OCI-LY1 (cell line): ENCODE measurements around the gene C1QTNF2.

ENCODE experiments used
- H2AFZ ChIP-seq: fragments of 200-600 bp; sonication (generic), shearing (Covaris generic); 2 replicates; pipeline ENCODE4 v1.6.0; 2014; ENCODE audit warnings: antibody characterized with exemption, mild to moderate bottlenecking, low read length
- H3F3A ChIP-seq: fragments of 200-600 bp; sonication (generic), shearing (Covaris generic); 2 replicates; pipeline ENCODE4 v1.6.0; 2014; ENCODE audit warnings: mild to moderate bottlenecking, antibody characterized with exemption, low read length, moderate library complexity; ENCODE audit not compliant: insufficient read depth
- H3K27ac ChIP-seq: fragments of 200-600 bp; sonication (generic); 2 replicates; pipeline ENCODE4 v1.5.1; 2014; ENCODE audit warnings: low read length, mixed run types, mild to moderate bottlenecking, low read depth; ENCODE audit not compliant: poor library complexity, severe bottlenecking
- H3K27me3 ChIP-seq: fragments of 200-600 bp; sonication (generic); 2 replicates; pipeline ENCODE4 v1.6.0; 2014; ENCODE audit warnings: antibody characterized with exemption, mild to moderate bottlenecking, low read length, moderate library complexity; ENCODE audit not compliant: insufficient read depth
- H3K36me3 ChIP-seq: fragments of 200-600 bp; sonication (generic); 2 replicates; pipeline ENCODE4 v1.6.1; 2014; ENCODE audit warnings: mild to moderate bottlenecking, antibody characterized with exemption, low read length, moderate library complexity, mixed read lengths; ENCODE audit not compliant: insufficient read depth
- H3K4me1 ChIP-seq: fragments of 200-600 bp; sonication (generic); 2 replicates; pipeline ENCODE4 v1.5.1; 2014; ENCODE audit warnings: mild to moderate bottlenecking, low read length, moderate library complexity; ENCODE audit not compliant: insufficient read depth, severe bottlenecking
- H3K4me2 ChIP-seq: fragments of 200-600 bp; sonication (generic), shearing (Covaris generic); 2 replicates; pipeline ENCODE4 v1.6.1; 2014; ENCODE audit warnings: low read length
- H3K4me3 ChIP-seq: fragments of 200-600 bp; sonication (generic); 2 replicates; pipeline ENCODE4 v1.5.1; 2014; ENCODE audit warnings: low read length, low read depth, mild to moderate bottlenecking, mixed read lengths; ENCODE audit not compliant: poor library complexity, severe bottlenecking
- H3K79me2 ChIP-seq: fragments of 200-600 bp; shearing (Covaris generic); 2 replicates; pipeline ENCODE4 v1.6.1; 2016; ENCODE audit warnings: mixed run types, low read length, mixed read lengths; ENCODE audit not compliant: insufficient read depth
- H3K9ac ChIP-seq: fragments of 200-600 bp; sonication (generic), shearing (Covaris generic); 2 replicates; pipeline ENCODE4 v1.6.1; 2014; ENCODE audit warnings: mild to moderate bottlenecking, low read length, mixed read lengths
- H3K9me2 ChIP-seq: fragments of 200-600 bp; sonication (generic), shearing (Covaris generic); 2 replicates; pipeline ENCODE4 v1.6.1; 2014; ENCODE audit warnings: low read depth, mild to moderate bottlenecking, low read length, mixed read lengths
- H3K9me3 ChIP-seq: fragments of 200-600 bp; shearing (Covaris generic); 2 replicates; pipeline ENCODE4 v1.6.1; 2014; ENCODE audit warnings: low read length, mixed read lengths
- H4K20me1 ChIP-seq: fragments of 200-600 bp; sonication (generic), shearing (Covaris generic); 2 replicates; pipeline ENCODE4 v1.6.0; 2016; ENCODE audit warnings: mild to moderate bottlenecking, low read length; ENCODE audit not compliant: insufficient read depth
- CTCF ChIP-seq: fragments of 200-600 bp; sonication (generic), shearing (Covaris generic); IDR thresholded peaks from 2 replicates; pipeline ENCODE4 v1.5.1; 2017; ENCODE audit warnings: mild to moderate bottlenecking, antibody characterized with exemption, low read length, moderate library complexity, mixed read lengths
- EZH2 ChIP-seq: fragments of 200-600 bp; sonication (generic), shearing (Covaris generic); IDR thresholded peaks from 2 replicates; pipeline ENCODE4 v1.8.0; 2017; ENCODE audit warnings: borderline replicate concordance, mixed run types, mild to moderate bottlenecking, antibody characterized with exemption, low read length, moderate library complexity, mixed read lengths

The C1QTNF2 gene

GRCh38 chr5:160353379-160353778, 17.0 kb downstream of the C1QTNF2 start:
- TF ChIP-seq CTCF (no peak), EZH2 (no peak)
- H3K36me3 ChIP-seq, result no peaks in the 10 kb centered on the region
- H3K9me3 ChIP-seq, result no peaks in the 10 kb centered on the region

GRCh38 chr5:160352308-160352707, 18.1 kb downstream of the C1QTNF2 start:
- H3K36me3 ChIP-seq, result no peaks in the 10 kb centered on the region
- no peak overlapping the region for H3K4me3 ChIP-seq
- peaks cover 4% of the 10 kb centered on the region; the same call in 1 of the 2 replicates for H3K27me3 ChIP-seq
- no peak overlapping the region for H3K27ac ChIP-seq
- no peaks in the 10 kb centered on the region for H3K4me1 ChIP-seq
- no peaks in the 10 kb centered on the region for H3K9me3 ChIP-seq
- TF ChIP-seq CTCF (no peak), EZH2 (no peak)
- no peaks in the 10 kb centered on the region for H3K79me2 ChIP-seq
- H3K9me2 ChIP-seq, result no peaks in the 10 kb centered on the region
- H3K9ac ChIP-seq, result no peak overlapping the region
- no peaks in the 10 kb centered on the region for H3F3A ChIP-seq
- H2AFZ ChIP-seq, result no peak overlapping the region
- H3K4me2 ChIP-seq, result no peak overlapping the region
- H4K20me1 ChIP-seq, result no peaks in the 10 kb centered on the region

More at GRCh38 chr5:160353379-160353778, 17.0 kb downstream of the C1QTNF2 start:
- Histone ChIP-seq H3K27me3 (peaks cover 4% of the 10 kb centered on the region; the same call in 1 of the 2 replicates), H4K20me1 (no peaks in the 10 kb centered on the region), H3K4me3 (no peak overlapping the region), H3K4me2 (no peak overlapping the region), H2AFZ (no peak overlapping the region), H3K79me2 (no peaks in the 10 kb centered on the region), H3K9ac (no peak overlapping the region), H3K4me1 (no peaks in the 10 kb centered on the region), H3K27ac (no peak overlapping the region), H3F3A (no peaks in the 10 kb centered on the region), H3K9me2 (no peaks in the 10 kb centered on the region)

GRCh38 chr5:160349935-160350303, 20.5 kb downstream of the C1QTNF2 start:
- no peaks in the 10 kb centered on the region for H3K9me3 ChIP-seq
- H3K27ac ChIP-seq, result no peak overlapping the region
- no peak overlapping the region for H3K4me2 ChIP-seq
- no peaks in the 10 kb centered on the region for H3K9me2 ChIP-seq
- no peak overlapping the region for H2AFZ ChIP-seq
- no peak overlapping the region for H3K4me3 ChIP-seq
- H3K79me2 ChIP-seq, result no peaks in the 10 kb centered on the region
- no peaks in the 10 kb centered on the region for H3F3A ChIP-seq
- TF ChIP-seq CTCF (no peak), EZH2 (no peak)
- peaks cover 4% of the 10 kb centered on the region; the same call in 1 of the 2 replicates for H3K27me3 ChIP-seq
- H4K20me1 ChIP-seq, result no peaks in the 10 kb centered on the region
- no peaks in the 10 kb centered on the region for H3K4me1 ChIP-seq
- no peak overlapping the region for H3K9ac ChIP-seq
- no peaks in the 10 kb centered on the region for H3K36me3 ChIP-seq
